ENCODE data around the gene C4orf36. TPM values are rescaled to one million over a fixed set of nuclear protein-coding genes. Genes with fewer than 3 reads are reported as not detected.
A peak's percentile ranks its signal among the peaks of the same experiment; 100 is the strongest.

C4orf36 gene
- total and polyA plus RNA-seq, 2 of the 8 experiments (the other 6 are each of a cell fraction or from before 2014, with no cell fraction given) = 1.2 to 1.5 TPM

- TF ChIP-seq RAD21 (IDR thresholded peaks at IDR 0.05 in 1 of 2, conservative IDR thresholded peaks at IDR 0.05 in 1 of 2; ENCODE audit: low read depth in 2 of 2, low read length in 2 of 2) = peak; percentile 12 to 41; a peak in 3 of 4 replicates
- peak; percentile 79 for TF ChIP-seq PHF8 (conservative IDR thresholded peaks at IDR 0.05; ENCODE audit: low read depth, low read length)
- peak; percentile 96 for TF ChIP-seq TAF1 (IDR thresholded peaks at IDR 0.05; ENCODE audit: low read depth, low read length)
- peak; percentile 85 to 92 for TF ChIP-seq POLR2A (IDR thresholded peaks at IDR 0.05; ENCODE audit: control extremely low read depth in 1 of 2, low read depth in 2 of 2, low read length in 2 of 2)
- TF ChIP-seq SRF (IDR thresholded peaks at IDR 0.05; ENCODE audit: low read depth, low read length) = no peak
- TF ChIP-seq BACH1 (IDR thresholded peaks at IDR 0.05; ENCODE audit: low read length) = peak; percentile 76; the same call in 1 of the 2 replicates
- no peak for TF ChIP-seq JUN (IDR thresholded peaks at IDR 0.05; ENCODE audit: low read depth, low read length)
- TF ChIP-seq SIN3A (conservative IDR thresholded peaks at IDR 0.05 in 1 of 2, IDR thresholded peaks at IDR 0.05 in 1 of 2; ENCODE audit: low read depth in 1 of 2, low read length in 2 of 2) = 0 out of 4 replicates have a peak, but pooled peaks of 1 of the 2 experiments have one; percentile 8
- TF ChIP-seq, protein P1, sequence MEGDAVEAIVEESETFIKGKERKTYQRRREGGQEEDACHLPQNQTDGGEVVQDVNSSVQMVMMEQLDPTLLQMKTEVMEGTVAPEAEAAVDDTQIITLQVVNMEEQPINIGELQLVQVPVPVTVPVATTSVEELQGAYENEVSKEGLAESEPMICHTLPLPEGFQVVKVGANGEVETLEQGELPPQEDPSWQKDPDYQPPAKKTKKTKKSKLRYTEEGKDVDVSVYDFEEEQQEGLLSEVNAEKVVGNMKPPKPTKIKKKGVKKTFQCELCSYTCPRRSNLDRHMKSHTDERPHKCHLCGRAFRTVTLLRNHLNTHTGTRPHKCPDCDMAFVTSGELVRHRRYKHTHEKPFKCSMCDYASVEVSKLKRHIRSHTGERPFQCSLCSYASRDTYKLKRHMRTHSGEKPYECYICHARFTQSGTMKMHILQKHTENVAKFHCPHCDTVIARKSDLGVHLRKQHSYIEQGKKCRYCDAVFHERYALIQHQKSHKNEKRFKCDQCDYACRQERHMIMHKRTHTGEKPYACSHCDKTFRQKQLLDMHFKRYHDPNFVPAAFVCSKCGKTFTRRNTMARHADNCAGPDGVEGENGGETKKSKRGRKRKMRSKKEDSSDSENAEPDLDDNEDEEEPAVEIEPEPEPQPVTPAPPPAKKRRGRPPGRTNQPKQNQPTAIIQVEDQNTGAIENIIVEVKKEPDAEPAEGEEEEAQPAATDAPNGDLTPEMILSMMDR (IDR thresholded peaks at IDR 0.05; ENCODE audit: control extremely low read depth in 1 of 3, insufficient read depth in 1 of 3, low read depth in 1 of 3, low read length in 3 of 3) = peak; percentile 33 to 39 (median 34)
- peak; percentile 11 to 74; a peak in 2 of 4 replicates for TF ChIP-seq HDAC2 (IDR thresholded peaks at IDR 0.05; ENCODE audit: borderline replicate concordance in 1 of 2, low read depth in 2 of 2, low read length in 2 of 2)
- no peak for TF ChIP-seq CHD1 (IDR thresholded peaks at IDR 0.05; ENCODE audit: low read depth, low read length)
- TF ChIP-seq KDM1A (IDR thresholded peaks at IDR 0.05; ENCODE audit: borderline replicate concordance, low read length) = no peak
- TF ChIP-seq JUND (IDR thresholded peaks at IDR 0.05; ENCODE audit: low read length) = no peak
- no peak for TF ChIP-seq HDAC6 (IDR thresholded peaks at IDR 0.05; ENCODE audit: low read depth, low read length)
- peak; percentile 91 for TF ChIP-seq POLR2AphosphoS5 (IDR thresholded peaks at IDR 0.05; ENCODE audit: low read depth, low read length)
- no peak; the same call in 1 of the 2 replicates for TF ChIP-seq CHD2 (IDR thresholded peaks at IDR 0.05; ENCODE audit: low read length)
- TF ChIP-seq ATF2 (IDR thresholded peaks at IDR 0.05; ENCODE audit: low read length) = no peak
- TF ChIP-seq CEBPB (IDR thresholded peaks at IDR 0.05; ENCODE audit: low read depth, low read length) = no peak
These were observed 42.7 kb upstream of the C4orf36 start, which contains the start of gene AFF1 (continued) for GRCh38 chr4:86934771-86935565.

All from H1 (cell line).